Sigmoid colon (tissue), 7 donors: Measurements from ENCODE around the gene LIMK1. TPM values are rescaled to one million over a fixed set of nuclear protein-coding genes. Genes with fewer than 3 reads are reported as not detected.

Source experiments
- DNase-seq: peaks from one replicate; pipeline ENCODE4 v3.0.0-alpha.2; 2019
- H3K27ac ChIP-seq, 4 donors: fragments of 200-600 bp; sonication (generic); one replicate each; pipeline ENCODE4 v1.5.1; 2016 to 2019; ENCODE audit warnings: mild to moderate bottlenecking in 1 of 4
- H3K27me3 ChIP-seq, 3 donors: fragments of 200-600 bp; sonication (generic); one replicate each; pipeline ENCODE4 v1.5.1; 2019; ENCODE audit warnings: mild to moderate bottlenecking in 1 of 3
- H3K36me3 ChIP-seq, 4 donors: fragments of 200-600 bp; sonication (generic); one replicate each; pipeline ENCODE4 v1.5.1; 2016 to 2019
- H3K4me1 ChIP-seq, 4 donors: fragments of 200-600 bp; sonication (generic); one replicate each; pipeline ENCODE4 v1.5.1; 2017 to 2019
- H3K4me3 ChIP-seq, 4 donors: fragments of 200-600 bp; sonication (generic); one replicate each; pipeline ENCODE4 v1.5.1; 2017 to 2019; ENCODE audit warnings: mild to moderate bottlenecking in 2 of 4, moderate library complexity in 1 of 4
- H3K9me3 ChIP-seq, 4 donors: fragments of 200-600 bp in 3 of 4; sonication (generic) in 3 of 4; one replicate each; pipeline versions ENCODE4 v1.5.1 to v1.6.1; 2013 to 2019
- EP300 ChIP-seq, 4 donors: sonication (generic); formaldehyde crosslinking; IDR thresholded peaks; one replicate each; pipeline ENCODE4 v1.6.1; 2017; ENCODE audit warnings: antibody characterized with exemption in 4 of 4
- POLR2A ChIP-seq, 2 donors: fragments of 450-650 bp; IDR thresholded peaks; one replicate each; pipeline ENCODE4 v1.6.1; 2016; ENCODE audit warnings: antibody characterized with exemption in 2 of 2, mild to moderate bottlenecking in 2 of 2, moderate library complexity in 2 of 2
- POLR2AphosphoS5 ChIP-seq, 4 donors: sonication (generic); formaldehyde crosslinking; IDR thresholded peaks; one replicate each; pipeline ENCODE4 v1.6.1; 2017; ENCODE audit warnings: antibody characterized with exemption in 4 of 4
- WGBS, 2 donors: extraction: QIAGEN DNeasy Blood & Tissue Kit; methylation state at CpG; one replicate each; pipeline ENCODE4 v1.1.7; 2013; 5-methylcytosine and 5-hydroxymethylcytosine counted together
- intact Hi-C: fragments of 100-400 bp; cut with DNase I; formaldehyde crosslinking; loops from one replicate; pipeline ENCODE4 v1.15.1; 2023
- polyA plus RNA-seq, 3 donors: library from polyadenylated mRNA; stranded (reverse); fragments of 200-250 nt; gene quantifications; one replicate each; pipeline ENCODE4 v1.2.3, GENCODE V29; 2013
- total RNA-seq, 4 donors: library from RNA; depleted of rRNA; stranded (reverse); fragments of >200 nt; gene quantifications; one replicate each; pipeline ENCODE4 v1.1.0, GENCODE V29; 2016
- TF ChIP-seq, protein P1 (sequence below), 4 experiments: fragments of 450-650 bp in 3 of 4; fragments of 200-600 bp in 1 of 4; IDR thresholded peaks; one replicate each; pipeline ENCODE4 v1.5.1; 2016 to 2019; ENCODE audit warnings: antibody characterized with exemption in 4 of 4, mild to moderate bottlenecking in 3 of 4, moderate library complexity in 2 of 4
- donor health status: healthy with polysubstance abuse.
- donor health status: Bipolar disorder and iron deficiency.
- donor health status: healthy.

LIMK1 gene
- total and polyA plus RNA-seq, 7 donors: 4.6 to 16.3 (median 9.6) TPM

DNA sequence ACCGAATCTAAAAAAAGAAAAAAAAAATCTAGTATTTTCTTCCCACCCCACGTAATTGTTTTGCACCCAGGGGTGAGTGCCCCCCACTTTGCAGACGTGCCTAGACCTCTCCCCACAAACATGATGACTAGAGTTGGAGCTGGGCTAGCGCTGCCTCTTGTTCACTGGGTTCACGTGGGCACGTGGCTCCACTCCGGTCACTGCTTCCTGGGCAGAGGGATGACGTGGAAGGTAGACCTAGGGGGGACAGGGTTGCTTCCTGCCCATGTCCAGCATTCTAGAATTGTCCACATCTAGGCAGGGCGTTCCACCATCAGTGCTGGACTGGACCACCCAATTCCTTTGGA, 861 bp upstream of the LIMK1 start:
- H3K27ac ChIP-seq: no peak overlapping the region
- peaks cover 0 to 19% (median 15%) of the 10 kb centered on the region in 4 donors for H3K4me1 ChIP-seq
- H3K36me3 ChIP-seq: no peaks in the 10 kb centered on the region
- peak overlapping the region in 2 of 4 donors; percentile 58 to 85 for H3K4me3 ChIP-seq
- intact Hi-C loops: loop anchor here (5.0 kb wide), 1 partner anchor 90 kb away; the partner anchor contains the start of gene EIF4H
- H3K9me3 ChIP-seq: no peaks in the 10 kb centered on the region
- no peaks in the 10 kb centered on the region for H3K27me3 ChIP-seq
- no peak for TF ChIP-seq POLR2AphosphoS5 (IDR thresholded peaks at IDR 0.05)
- TF ChIP-seq, protein P1, sequence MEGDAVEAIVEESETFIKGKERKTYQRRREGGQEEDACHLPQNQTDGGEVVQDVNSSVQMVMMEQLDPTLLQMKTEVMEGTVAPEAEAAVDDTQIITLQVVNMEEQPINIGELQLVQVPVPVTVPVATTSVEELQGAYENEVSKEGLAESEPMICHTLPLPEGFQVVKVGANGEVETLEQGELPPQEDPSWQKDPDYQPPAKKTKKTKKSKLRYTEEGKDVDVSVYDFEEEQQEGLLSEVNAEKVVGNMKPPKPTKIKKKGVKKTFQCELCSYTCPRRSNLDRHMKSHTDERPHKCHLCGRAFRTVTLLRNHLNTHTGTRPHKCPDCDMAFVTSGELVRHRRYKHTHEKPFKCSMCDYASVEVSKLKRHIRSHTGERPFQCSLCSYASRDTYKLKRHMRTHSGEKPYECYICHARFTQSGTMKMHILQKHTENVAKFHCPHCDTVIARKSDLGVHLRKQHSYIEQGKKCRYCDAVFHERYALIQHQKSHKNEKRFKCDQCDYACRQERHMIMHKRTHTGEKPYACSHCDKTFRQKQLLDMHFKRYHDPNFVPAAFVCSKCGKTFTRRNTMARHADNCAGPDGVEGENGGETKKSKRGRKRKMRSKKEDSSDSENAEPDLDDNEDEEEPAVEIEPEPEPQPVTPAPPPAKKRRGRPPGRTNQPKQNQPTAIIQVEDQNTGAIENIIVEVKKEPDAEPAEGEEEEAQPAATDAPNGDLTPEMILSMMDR (IDR thresholded peaks at IDR 0.05): no peak
- no peak for TF ChIP-seq POLR2A (IDR thresholded peaks at IDR 0.05)
- no peak for TF ChIP-seq EP300 (IDR thresholded peaks at IDR 0.05)
- DNase-seq: no peak
- 86 to 91% methylated on average over 9 of the region's 9 CpGs for WGBS, 2 donors

- peak overlapping the region; percentile 52 to 74 (median 56) for H3K27ac ChIP-seq
- TF ChIP-seq EP300 (IDR thresholded peaks at IDR 0.05): no peak
- TF ChIP-seq, protein P1 (IDR thresholded peaks at IDR 0.05): no peak
- no peak for TF ChIP-seq POLR2A (IDR thresholded peaks at IDR 0.05)
- no peak for TF ChIP-seq POLR2AphosphoS5 (IDR thresholded peaks at IDR 0.05)
- peak; percentile 81 for DNase-seq
- H3K36me3 ChIP-seq: no peaks in the 10 kb centered on the region
- H3K27me3 ChIP-seq: no peaks in the 10 kb centered on the region
- intact Hi-C loops: loop anchor here (5.0 kb wide), 1 partner anchor 88 kb away; the partner anchor contains the start of gene EIF4H
- peaks cover 0 to 19% (median 15%) of the 10 kb centered on the region in 4 donors for H3K4me1 ChIP-seq
- 1 to 2% methylated on average over 61 of the region's 61 CpGs for WGBS, 2 donors
- no peaks in the 10 kb centered on the region for H3K9me3 ChIP-seq
- peak overlapping the region; percentile 58 to 93 (median 76) for H3K4me3 ChIP-seq
Measured at GRCh38 chr7:74083928-74084721, 521 bp downstream of the LIMK1 start.

GRCh38 chr7:74084722-74085578, 1.3 kb downstream of the LIMK1 start:
- WGBS, 2 donors: 79 to 81% methylated on average over 6 of the region's 6 CpGs
- Histone ChIP-seq H3K36me3 (no peaks in the 10 kb centered on the region), H3K4me3 (peak overlapping the region in 3 of 4 donors; percentile 58 to 93 (median 85)), H3K9me3 (no peaks in the 10 kb centered on the region), H3K27me3 (no peaks in the 10 kb centered on the region), H3K4me1 (peaks cover 0 to 19% (median 15%) of the 10 kb centered on the region in 4 donors), H3K27ac (peak overlapping the region in 2 of 4 donors; percentile 59 to 74)
- TF ChIP-seq, protein P1 (IDR thresholded peaks at IDR 0.05): no peak
- TF ChIP-seq POLR2AphosphoS5 (IDR thresholded peaks at IDR 0.05): no peak
- no peak for DNase-seq
- intact Hi-C loops: loop anchor here (5.0 kb wide), 1 partner anchor 87 kb away; the partner anchor contains the start of gene EIF4H

DNA sequence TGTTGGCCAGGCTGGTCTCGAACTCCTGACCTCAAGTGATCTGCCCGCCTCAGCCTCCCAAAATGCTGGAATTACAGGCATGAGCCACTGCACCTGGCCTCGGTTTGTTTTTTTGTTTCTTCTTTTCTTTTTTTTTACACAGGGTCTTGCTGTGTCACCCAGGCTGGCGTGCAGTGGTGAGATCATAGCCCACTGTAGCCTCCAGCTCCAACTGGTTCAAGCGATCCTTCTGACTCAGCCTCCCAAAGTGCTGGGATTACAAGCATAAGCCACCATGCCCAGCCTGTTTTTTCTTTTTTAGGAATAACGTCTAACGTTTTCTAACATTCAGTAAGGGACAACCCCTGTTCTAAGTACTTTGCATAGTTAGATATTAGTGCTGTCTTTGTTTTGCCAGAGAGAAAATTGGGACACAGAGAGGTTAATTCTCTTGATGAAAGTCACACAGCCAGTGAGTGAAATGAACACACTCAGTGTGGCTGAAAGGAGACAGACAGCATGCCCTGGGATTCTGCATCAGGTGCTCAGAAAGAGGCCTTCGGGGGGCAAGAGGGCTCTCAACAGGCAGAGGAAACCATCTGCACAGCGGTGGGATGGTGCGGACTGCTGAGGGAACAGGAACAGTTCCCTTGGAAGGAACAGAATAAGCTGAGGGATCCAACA, 4.3 kb downstream of the LIMK1 start:
- no peaks in the 10 kb centered on the region for H3K27me3 ChIP-seq
- intact Hi-C loops: no loop called here
- WGBS, 2 donors: 93 to 95% methylated on average over 10 of the region's 10 CpGs
- no peaks in the 10 kb centered on the region for H3K36me3 ChIP-seq
- no peak overlapping the region for H3K27ac ChIP-seq
- no peaks in the 10 kb centered on the region for H3K9me3 ChIP-seq
- TF ChIP-seq EP300 (IDR thresholded peaks at IDR 0.05) (no peak), POLR2A (IDR thresholded peaks at IDR 0.05) (no peak), POLR2AphosphoS5 (IDR thresholded peaks at IDR 0.05) (no peak)
- TF ChIP-seq, protein P1 (IDR thresholded peaks at IDR 0.05): no peak
- peaks cover 0 to 26% (median 19%) of the 10 kb centered on the region in 4 donors for H3K4me1 ChIP-seq
- H3K4me3 ChIP-seq: no peak overlapping the region
- DNase-seq: no peak
